OCI-LY3 (cell line): ENCODE measurements around the gene OPHN1.

Experiments
- H2AFZ ChIP-seq: fragments of 200-600, 300-600 bp; shearing (Covaris generic); 2 replicates; pipeline ENCODE4 v1.6.0; 2014; ENCODE audit warnings: antibody characterized with exemption, low read depth, low read length
- H3K27ac ChIP-seq: fragments of 200-600, 300-600 bp; sonication (generic); 2 replicates; pipeline ENCODE4 v1.5.1; 2014; ENCODE audit warnings: mild to moderate bottlenecking, low read length, moderate library complexity, mixed read lengths
- H3K27me3 ChIP-seq: fragments of 200-600, 300-600 bp; sonication (generic); 2 replicates; pipeline ENCODE4 v1.6.1; 2014; ENCODE audit warnings: low read depth, low read length, mixed read lengths
- H3K36me3 ChIP-seq: fragments of 200-600, 300-600 bp; sonication (generic); replicated peaks from 2 replicates; pipeline ENCODE3; 2014; ENCODE audit warnings: low read depth, low read length, mixed read lengths
- H3K4me1 ChIP-seq: fragments of 300-600, 200-600 bp; sonication (generic); 2 replicates; pipeline ENCODE4 v1.6.1; 2014; ENCODE audit warnings: low read length, mixed read lengths
- H3K4me2 ChIP-seq: fragments of 200-600, 300-600 bp; sonication (generic); 2 replicates; pipeline ENCODE4 v1.6.1; 2014; ENCODE audit warnings: low read length, mixed read lengths
- H3K4me3 ChIP-seq: fragments of 300-600, 200-600 bp; sonication (generic); 2 replicates; pipeline ENCODE4 v1.5.1; 2014; ENCODE audit warnings: antibody characterized with exemption, mild to moderate bottlenecking, low read length, moderate library complexity
- H3K79me2 ChIP-seq: fragments of 300-600, 200-600 bp; shearing (Covaris generic); 2 replicates; pipeline ENCODE4 v1.6.1; 2014; ENCODE audit warnings: mild to moderate bottlenecking, low read length, mixed read lengths
- H3K9ac ChIP-seq: fragments of 300-600, 200-600 bp; shearing (Covaris generic); 2 replicates; pipeline ENCODE4 v1.6.0; 2014; ENCODE audit warnings: mild to moderate bottlenecking, low read length, moderate library complexity
- H3K9me3 ChIP-seq: fragments of 200-600, 300-600 bp; shearing (Covaris generic); 2 replicates; pipeline ENCODE4 v1.6.1; 2014; ENCODE audit warnings: low read length, mixed read lengths; ENCODE audit not compliant: insufficient read depth
- H4K20me1 ChIP-seq: fragments of 200-600, 300-600 bp; sonication (generic); 2 replicates; pipeline ENCODE4 v1.6.1; 2016; ENCODE audit warnings: low read length, mixed read lengths; ENCODE audit not compliant: insufficient read depth
- CTCF ChIP-seq: fragments of 200-600, 300-600 bp; sonication (generic); IDR thresholded peaks from 2 replicates; pipeline ENCODE4 v1.5.1; 2014; ENCODE audit warnings: antibody characterized with exemption, low read length, low read depth
- EZH2phosphoT487 ChIP-seq: fragments of 200-600 bp; shearing (Covaris generic); IDR thresholded peaks from 2 replicates; pipeline ENCODE4 v1.6.1; 2018; ENCODE audit warnings: antibody characterized with exemption, mixed run types, low read depth

OPHN1 gene

GRCh38 chrX:68061206-68061535 is 372.1 kb downstream of the OPHN1 start:
- H3K4me3 ChIP-seq: no peak overlapping the region
- H3K4me1 ChIP-seq: peaks cover 26% of the 10 kb centered on the region
- no peak for TF ChIP-seq EZH2phosphoT487
- H3K4me2 ChIP-seq: peak overlapping the region; percentile 42
- H3K9ac ChIP-seq: no peak overlapping the region
- H4K20me1 ChIP-seq: no peaks in the 10 kb centered on the region
- no peaks in the 10 kb centered on the region for H3K9me3 ChIP-seq
- H3K27me3 ChIP-seq: no peaks in the 10 kb centered on the region
- no peaks in the 10 kb centered on the region for H3K36me3 ChIP-seq
- no peak overlapping the region for H2AFZ ChIP-seq
- no peaks in the 10 kb centered on the region for H3K79me2 ChIP-seq
- peak overlapping the region; percentile 37; the same call in 1 of the 2 replicates for H3K27ac ChIP-seq

- Histone ChIP-seq H3K9me3 (no peaks in the 10 kb centered on the region), H3K9ac (no peak overlapping the region), H3K27ac (peak overlapping the region; percentile 37; the same call in 1 of the 2 replicates), H3K4me1 (peaks cover 21% of the 10 kb centered on the region), H3K27me3 (no peaks in the 10 kb centered on the region), H3K79me2 (no peaks in the 10 kb centered on the region), H2AFZ (no peak overlapping the region), H3K36me3 (no peaks in the 10 kb centered on the region), H3K4me3 (no peak overlapping the region), H4K20me1 (no peaks in the 10 kb centered on the region), H3K4me2 (peak overlapping the region; percentile 42)
- TF ChIP-seq EZH2phosphoT487: no peak
- no peak for TF ChIP-seq CTCF
Observed at GRCh38 chrX:68060506-68061205, 372.6 kb downstream of the OPHN1 start.

GRCh38 chrX:68059469-68059868 is 373.8 kb downstream of the OPHN1 start:
- Histone ChIP-seq H3K36me3 (no peaks in the 10 kb centered on the region), H3K4me2 (no peak overlapping the region), H3K9ac (no peak overlapping the region), H3K27ac (no peak overlapping the region), H3K9me3 (no peaks in the 10 kb centered on the region), H3K4me3 (no peak overlapping the region), H2AFZ (no peak overlapping the region), H3K27me3 (no peaks in the 10 kb centered on the region), H3K79me2 (no peaks in the 10 kb centered on the region), H3K4me1 (peaks cover 15% of the 10 kb centered on the region), H4K20me1 (no peaks in the 10 kb centered on the region)
- TF ChIP-seq CTCF: no peak
- no peak for TF ChIP-seq EZH2phosphoT487

GRCh38 chrX:68049466-68049865 is 383.8 kb downstream of the OPHN1 start:
- Histone ChIP-seq H3K79me2 (no peaks in the 10 kb centered on the region), H3K27ac (no peak overlapping the region), H4K20me1 (no peaks in the 10 kb centered on the region), H3K9ac (no peak overlapping the region), H3K27me3 (no peaks in the 10 kb centered on the region), H3K9me3 (no peaks in the 10 kb centered on the region), H2AFZ (no peak overlapping the region), H3K36me3 (no peaks in the 10 kb centered on the region), H3K4me2 (no peak overlapping the region), H3K4me3 (no peak overlapping the region), H3K4me1 (no peaks in the 10 kb centered on the region)
- no peak for TF ChIP-seq CTCF
- no peak for TF ChIP-seq EZH2phosphoT487
